D721Med (cell line): ENCODE results near the gene TMEM82.

Experiments used
- DNase-seq: peaks from one replicate; pipeline ENCODE4 v3.0.0; 2011; ENCODE audit warnings: low spot score; ENCODE audit not compliant: insufficient read length
- FAIRE-seq: peaks from 2 replicates; lab custom pipeline; 2011; peaks lifted over from hg19 to GRCh38; lab: Jason Lieb, UNC
- TF ChIP-seq, protein P1 (sequence below): IDR thresholded peaks from 2 replicates; pipeline ENCODE4 v1.5.1; 2012; ENCODE audit warnings: mild to moderate bottlenecking, control low read depth; ENCODE audit not compliant: insufficient read depth; ENCODE audit errors: missing control alignments

TMEM82 gene

DNA sequence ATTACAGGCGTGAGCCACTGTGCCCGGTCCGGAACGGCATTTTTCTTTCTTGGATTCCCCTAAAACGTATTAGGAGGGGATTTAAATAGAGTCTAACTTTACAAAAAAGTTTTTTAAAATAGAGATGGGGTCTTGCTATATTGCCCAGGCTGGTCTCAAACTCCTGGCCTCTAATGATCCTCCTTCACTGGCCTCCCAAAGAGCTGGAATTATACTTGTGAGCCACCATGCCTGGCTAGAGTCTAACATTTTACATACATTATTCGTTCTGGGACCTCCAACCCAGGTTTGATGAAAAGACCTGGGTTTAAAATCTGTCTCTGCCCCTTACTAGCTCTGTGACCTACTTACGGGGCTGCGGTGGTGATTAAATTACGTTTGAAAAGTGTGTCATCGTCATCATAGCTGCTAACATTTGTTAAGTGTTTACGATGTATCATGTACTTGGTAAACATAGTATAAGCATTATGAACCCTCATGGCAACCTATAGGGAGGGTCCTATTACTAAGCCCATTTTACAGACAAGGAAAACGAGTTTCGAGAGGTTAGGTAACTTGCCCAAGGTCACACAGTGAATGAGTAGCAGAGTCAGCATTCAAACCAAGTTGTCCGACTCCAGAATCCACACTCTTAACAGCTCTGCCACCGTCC lies 33.7 kb upstream of the TMEM82 start:
- FAIRE-seq, result no peak
- no peak for DNase-seq

DNA sequence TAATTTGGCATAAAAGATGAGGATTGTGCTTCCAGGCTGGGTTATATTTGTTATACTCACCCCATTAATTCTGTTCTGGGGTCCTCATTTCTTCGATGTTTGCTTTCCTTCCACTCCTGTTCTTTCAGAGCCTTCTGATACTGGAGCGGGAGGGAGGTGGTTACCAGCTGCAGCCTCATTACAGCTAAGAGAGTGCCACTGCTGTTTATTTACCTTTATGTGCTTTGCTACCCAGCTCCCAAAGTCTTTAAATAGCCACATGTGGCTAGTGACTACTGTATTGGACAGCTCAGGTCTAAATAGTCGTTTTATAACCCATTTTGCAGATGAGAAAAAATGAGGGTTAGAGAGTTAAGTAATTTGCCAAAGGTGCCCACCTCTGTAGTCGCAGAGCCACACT lies 33.1 kb upstream of the TMEM82 start:
- DNase-seq, result no peak
- FAIRE-seq, result no peak
- TF ChIP-seq, protein P1, sequence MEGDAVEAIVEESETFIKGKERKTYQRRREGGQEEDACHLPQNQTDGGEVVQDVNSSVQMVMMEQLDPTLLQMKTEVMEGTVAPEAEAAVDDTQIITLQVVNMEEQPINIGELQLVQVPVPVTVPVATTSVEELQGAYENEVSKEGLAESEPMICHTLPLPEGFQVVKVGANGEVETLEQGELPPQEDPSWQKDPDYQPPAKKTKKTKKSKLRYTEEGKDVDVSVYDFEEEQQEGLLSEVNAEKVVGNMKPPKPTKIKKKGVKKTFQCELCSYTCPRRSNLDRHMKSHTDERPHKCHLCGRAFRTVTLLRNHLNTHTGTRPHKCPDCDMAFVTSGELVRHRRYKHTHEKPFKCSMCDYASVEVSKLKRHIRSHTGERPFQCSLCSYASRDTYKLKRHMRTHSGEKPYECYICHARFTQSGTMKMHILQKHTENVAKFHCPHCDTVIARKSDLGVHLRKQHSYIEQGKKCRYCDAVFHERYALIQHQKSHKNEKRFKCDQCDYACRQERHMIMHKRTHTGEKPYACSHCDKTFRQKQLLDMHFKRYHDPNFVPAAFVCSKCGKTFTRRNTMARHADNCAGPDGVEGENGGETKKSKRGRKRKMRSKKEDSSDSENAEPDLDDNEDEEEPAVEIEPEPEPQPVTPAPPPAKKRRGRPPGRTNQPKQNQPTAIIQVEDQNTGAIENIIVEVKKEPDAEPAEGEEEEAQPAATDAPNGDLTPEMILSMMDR, result no peak

More for the DNA sequence above, 33.7 kb upstream of the TMEM82 start:
- TF ChIP-seq, protein P1, result no peak

DNA sequence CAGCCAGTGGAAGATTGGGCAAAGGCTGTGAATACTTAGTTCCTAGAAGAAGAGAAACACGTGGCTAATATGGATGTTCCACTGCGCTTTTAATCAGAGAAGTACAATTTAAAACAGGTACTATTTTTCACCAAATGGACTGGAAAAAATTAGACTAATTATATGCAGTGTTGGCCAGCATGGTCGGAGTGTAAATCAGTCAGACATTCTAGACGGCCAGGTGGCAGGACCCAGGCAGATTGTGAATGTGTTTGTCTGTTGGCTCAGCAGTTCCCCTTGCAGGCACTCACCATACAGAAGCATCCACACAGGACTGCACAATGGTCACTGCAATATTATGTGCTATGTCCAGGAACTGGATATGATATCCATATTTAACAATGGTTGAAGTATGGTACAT lies 30.1 kb upstream of the TMEM82 start:
- TF ChIP-seq, protein P1, result no peak
- FAIRE-seq, result no peak
- DNase-seq, result no peak

DNA sequence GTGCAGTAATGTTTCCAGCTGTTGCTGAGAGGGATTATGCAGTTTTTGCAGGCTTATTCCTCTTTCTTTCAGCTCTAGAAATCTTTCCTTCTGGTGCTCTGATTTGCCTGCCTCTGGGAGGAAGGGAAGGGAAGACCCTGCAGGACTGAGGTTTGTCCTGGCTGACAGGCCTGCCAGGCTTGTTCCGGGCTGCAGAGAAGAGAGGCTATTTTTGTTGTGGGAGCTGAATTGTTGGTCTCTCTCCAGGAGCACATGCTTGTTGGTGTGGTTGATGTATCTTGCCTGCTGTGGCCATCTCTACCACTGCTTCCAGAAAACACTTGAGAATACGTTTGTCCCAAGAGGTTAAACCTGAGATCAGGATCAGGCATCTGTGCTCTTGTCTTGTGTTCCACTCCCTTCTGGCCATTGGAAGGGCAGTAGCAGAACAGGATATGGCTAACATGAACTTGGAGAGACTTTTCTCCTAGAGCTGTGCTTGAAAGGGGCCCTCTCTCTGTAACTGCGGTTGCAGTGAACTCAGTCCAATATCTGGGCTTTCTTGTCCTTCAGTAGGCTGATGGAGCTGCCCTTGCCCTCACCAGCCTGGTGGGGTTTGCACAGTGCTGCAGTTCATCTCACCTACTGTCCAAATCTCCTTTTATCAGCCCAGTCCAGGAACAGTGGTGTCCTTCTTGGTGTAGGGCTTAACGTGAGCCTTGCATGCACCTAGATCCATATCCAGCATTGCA lies 27.7 kb upstream of the TMEM82 start:
- DNase-seq (no peak), FAIRE-seq (no peak)

DNA sequence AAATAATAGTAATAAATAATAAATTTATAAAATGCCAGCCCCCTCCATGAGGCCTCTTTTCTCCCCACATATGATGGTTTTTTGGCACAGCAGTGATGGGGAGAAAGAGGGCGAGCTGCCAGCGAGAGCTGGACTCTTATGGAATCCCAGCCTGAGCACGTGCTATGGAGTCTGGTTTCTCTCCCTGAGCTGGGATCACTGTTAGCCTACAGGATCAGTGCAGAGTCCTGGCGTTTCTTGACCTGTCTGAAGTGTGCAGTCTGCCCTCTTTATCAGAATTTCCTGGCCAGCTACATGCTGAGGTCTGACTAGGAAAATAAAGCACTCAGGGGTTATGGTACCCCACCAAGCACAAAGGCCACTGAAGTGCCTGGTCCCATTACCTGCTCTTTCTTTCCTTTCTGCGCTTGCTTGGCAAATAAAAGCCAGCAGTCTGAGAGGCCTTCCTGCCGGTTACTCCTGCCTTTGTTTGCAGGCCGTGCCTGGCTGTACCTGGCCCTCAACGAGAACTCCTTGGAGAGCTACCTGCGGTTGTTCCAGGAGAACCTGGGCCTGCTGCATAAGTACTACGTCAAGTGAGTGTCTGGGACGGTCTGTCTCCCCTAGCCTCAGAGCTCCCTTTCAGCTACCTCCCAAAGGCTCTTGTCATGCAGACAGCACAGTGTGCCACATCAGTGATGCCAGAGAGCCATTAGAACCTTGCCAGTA lies 24.7 kb upstream of the TMEM82 start:
- TF ChIP-seq, protein P1, result no peak
- FAIRE-seq (no peak), DNase-seq (no peak)

More for the DNA sequence above, 27.7 kb upstream of the TMEM82 start:
- TF ChIP-seq, protein P1, result no peak

DNA sequence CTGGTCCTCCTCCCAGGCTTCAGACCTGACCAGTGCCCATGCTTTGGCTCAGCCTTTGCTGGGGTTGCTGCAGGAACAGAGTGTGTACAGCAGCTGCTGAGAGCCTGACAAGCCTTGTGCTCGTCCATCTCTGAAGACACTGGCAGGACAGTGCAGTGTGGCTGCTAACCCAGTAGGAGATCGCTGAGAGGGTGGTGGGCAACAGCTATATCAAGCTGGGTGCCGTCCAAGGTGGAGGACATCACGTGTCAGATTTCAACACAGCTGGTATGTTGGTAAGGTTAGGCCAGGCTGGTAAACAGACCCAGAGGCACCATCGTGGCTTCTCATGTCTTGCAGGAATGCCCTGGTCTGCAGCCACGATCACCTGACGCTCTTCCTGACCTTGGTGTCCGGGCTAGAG lies 24.1 kb upstream of the TMEM82 start:
- DNase-seq, result no peak
- FAIRE-seq, result no peak

More for the DNA sequence above, 24.1 kb upstream of the TMEM82 start:
- TF ChIP-seq, protein P1, result no peak
